Esophagus squamous epithelium (tissue), 5 donors: Measurements from ENCODE around the gene PARVA. TPM values are rescaled to one million over a fixed set of nuclear protein-coding genes. Genes with fewer than 3 reads are reported as not detected.
A peak's percentile ranks its signal among the peaks of the same experiment; 100 is the strongest.

Experiments
- DNase-seq: peaks from one replicate; lab custom pipeline; 2025; lab: John Stamatoyannopoulos, UW
- H3K27ac ChIP-seq, 4 donors: fragments of 200-600 bp; sonication (generic); one replicate each; pipeline ENCODE4 v1.5.1; 2016 to 2019; ENCODE audit warnings: mild to moderate bottlenecking in 1 of 4
- H3K27me3 ChIP-seq, 4 donors: fragments of 200-600 bp; sonication (generic); 1 replicate in 3 of 4; 2 replicates in 1 of 4; pipeline versions ENCODE4 v1.5.1 to v1.6.0; 2017 to 2021; ENCODE audit warnings: antibody characterized with exemption in 1 of 4
- H3K36me3 ChIP-seq, 3 donors: fragments of 200-600 bp; sonication (generic); one replicate each; pipeline ENCODE4 v1.5.1; 2016 to 2019
- H3K4me1 ChIP-seq, 3 donors: fragments of 200-600 bp; sonication (generic); one replicate each; pipeline ENCODE4 v1.5.1; 2017 to 2019
- H3K4me3 ChIP-seq, 4 donors: fragments of 200-600 bp; sonication (generic); 1 replicate in 3 of 4; 2 replicates in 1 of 4; pipeline ENCODE4 v1.5.1; 2016 to 2019; ENCODE audit warnings: mild to moderate bottlenecking in 2 of 4, moderate library complexity in 1 of 4
- H3K9me3 ChIP-seq, 3 donors: fragments of 200-600 bp; sonication (generic); one replicate each; pipeline ENCODE4 v1.5.1; 2016 to 2019
- POLR2A ChIP-seq, 4 donors: fragments of 450-650 bp; IDR thresholded peaks; one replicate each; pipeline ENCODE4 v1.6.1; 2017; ENCODE audit warnings: antibody characterized with exemption in 4 of 4, mild to moderate bottlenecking in 4 of 4, moderate library complexity in 3 of 4
- WGBS, 2 donors: methylation state at CpG; one replicate each; pipeline ENCODE4 v1.1.5; 2018; 5-methylcytosine and 5-hydroxymethylcytosine counted together
- intact Hi-C: fragments of 100-400 bp; cut with DNase I; formaldehyde crosslinking; loops from one replicate; pipeline ENCODE4 v1.15.0; 2022
- total RNA-seq, 4 donors: library from RNA; depleted of rRNA; stranded (reverse); fragments of >200 nt; gene quantifications; one replicate each; pipeline ENCODE4 v1.1.0, GENCODE V29; 2016
- TF ChIP-seq, protein P1 (sequence below), 6 experiments: fragments of 450-650 bp in 4 of 6; fragments of 200-600 bp in 2 of 6; sonication (generic) in 2 of 6; IDR thresholded peaks; one replicate each; pipeline ENCODE4 v1.5.1; 2016 to 2019; ENCODE audit warnings: antibody characterized with exemption in 6 of 6, mild to moderate bottlenecking in 4 of 6, moderate library complexity in 4 of 6
- donor health status: DM: yes; HTN: yes; CAD: no.

The PARVA gene
- total RNA-seq, 4 donors from 2014 or later, result 8.6 to 66.9 (median 16.2) TPM

DNA sequence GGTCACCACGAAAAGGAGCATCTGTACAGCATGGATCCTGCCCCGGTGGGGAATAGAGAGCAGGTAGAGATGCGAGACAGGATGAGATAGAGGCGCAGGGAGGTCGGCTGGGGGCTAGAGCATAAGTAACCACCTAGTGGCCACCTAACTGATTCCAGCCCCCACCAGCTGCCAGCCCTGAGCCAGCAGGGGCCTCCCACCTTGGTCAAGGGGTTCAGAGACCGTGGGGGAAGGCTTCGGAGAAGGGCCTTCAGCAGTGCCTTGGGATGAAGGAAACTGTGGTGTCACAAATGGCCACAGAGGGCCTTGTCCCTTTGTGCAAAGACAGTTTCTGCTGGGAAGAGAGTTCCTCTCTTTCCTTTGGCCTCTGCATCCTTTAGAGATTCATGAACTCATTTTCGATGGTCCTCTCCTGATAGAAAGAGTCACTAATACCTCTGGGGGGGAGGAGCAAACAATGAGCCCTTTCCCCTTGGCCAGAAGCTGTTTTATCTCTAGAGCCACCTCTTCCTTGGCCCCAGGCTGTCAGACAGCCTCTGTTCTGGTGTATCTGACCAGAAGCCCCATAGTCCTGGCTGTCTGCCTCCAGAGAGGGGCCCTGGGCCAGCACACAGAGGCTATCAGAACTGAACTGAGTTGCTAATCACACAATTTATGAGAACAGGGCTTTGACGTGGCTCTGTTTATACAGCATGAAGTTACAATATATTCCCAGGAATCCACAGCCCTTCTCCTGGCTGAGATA lies 146.0 kb downstream of the PARVA start:
- Histone ChIP-seq H3K36me3 (peaks cover 0 to 27% (median 0%) of the 10 kb centered on the region in 3 donors), H3K27ac (peak overlapping the region in 1 of 4 donors; percentile 6), H3K27me3 (no peaks in the 10 kb centered on the region), H3K4me3 (no peak overlapping the region), H3K9me3 (no peaks in the 10 kb centered on the region), H3K4me1 (peaks cover 0 to 33% (median 5%) of the 10 kb centered on the region in 3 donors)
- intact Hi-C loops, result no loop called here
- 87 to 93% methylated on average over 7 to 8 of the region's 9 CpGs for WGBS, 2 donors
- DNase-seq, result no peak
- no peak for TF ChIP-seq POLR2A (IDR thresholded peaks at IDR 0.05)
- TF ChIP-seq, protein P1, sequence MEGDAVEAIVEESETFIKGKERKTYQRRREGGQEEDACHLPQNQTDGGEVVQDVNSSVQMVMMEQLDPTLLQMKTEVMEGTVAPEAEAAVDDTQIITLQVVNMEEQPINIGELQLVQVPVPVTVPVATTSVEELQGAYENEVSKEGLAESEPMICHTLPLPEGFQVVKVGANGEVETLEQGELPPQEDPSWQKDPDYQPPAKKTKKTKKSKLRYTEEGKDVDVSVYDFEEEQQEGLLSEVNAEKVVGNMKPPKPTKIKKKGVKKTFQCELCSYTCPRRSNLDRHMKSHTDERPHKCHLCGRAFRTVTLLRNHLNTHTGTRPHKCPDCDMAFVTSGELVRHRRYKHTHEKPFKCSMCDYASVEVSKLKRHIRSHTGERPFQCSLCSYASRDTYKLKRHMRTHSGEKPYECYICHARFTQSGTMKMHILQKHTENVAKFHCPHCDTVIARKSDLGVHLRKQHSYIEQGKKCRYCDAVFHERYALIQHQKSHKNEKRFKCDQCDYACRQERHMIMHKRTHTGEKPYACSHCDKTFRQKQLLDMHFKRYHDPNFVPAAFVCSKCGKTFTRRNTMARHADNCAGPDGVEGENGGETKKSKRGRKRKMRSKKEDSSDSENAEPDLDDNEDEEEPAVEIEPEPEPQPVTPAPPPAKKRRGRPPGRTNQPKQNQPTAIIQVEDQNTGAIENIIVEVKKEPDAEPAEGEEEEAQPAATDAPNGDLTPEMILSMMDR (IDR thresholded peaks at IDR 0.05), result no peak

DNA sequence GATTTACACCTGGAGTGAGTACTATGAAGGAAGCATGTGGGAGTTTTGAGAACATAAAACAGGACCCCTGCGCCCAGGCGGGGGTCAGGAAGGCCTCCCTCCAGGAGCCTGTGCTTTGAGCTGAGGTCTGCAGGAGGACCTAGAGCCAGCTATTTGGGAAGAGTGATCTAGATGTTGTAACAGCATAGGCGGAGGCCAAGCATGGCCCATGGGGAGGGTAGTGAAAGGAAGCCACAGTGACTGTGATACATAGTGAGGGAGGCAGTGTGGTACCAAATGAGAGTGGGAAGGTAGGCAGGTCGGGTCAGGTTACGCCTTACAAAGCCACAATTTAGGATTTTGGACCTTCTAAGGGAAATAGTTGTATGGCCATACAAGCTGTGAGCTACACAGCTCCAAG lies 147.5 kb downstream of the PARVA start:
- TF ChIP-seq, protein P1 (IDR thresholded peaks at IDR 0.05), result no peak
- TF ChIP-seq POLR2A (IDR thresholded peaks at IDR 0.05), result no peak
- no peak for DNase-seq
- Histone ChIP-seq H3K9me3 (no peaks in the 10 kb centered on the region), H3K4me3 (no peak overlapping the region), H3K4me1 (peaks cover 0 to 45% (median 17%) of the 10 kb centered on the region in 3 donors), H3K36me3 (peaks cover 0 to 19% (median 0%) of the 10 kb centered on the region in 3 donors), H3K27ac (peak overlapping the region in 1 of 4 donors; percentile 7), H3K27me3 (no peaks in the 10 kb centered on the region)
- intact Hi-C loops, result no loop called here
- WGBS, 2 donors, result 81 to 87% methylated on average over 5 of the region's 5 CpGs

DNA sequence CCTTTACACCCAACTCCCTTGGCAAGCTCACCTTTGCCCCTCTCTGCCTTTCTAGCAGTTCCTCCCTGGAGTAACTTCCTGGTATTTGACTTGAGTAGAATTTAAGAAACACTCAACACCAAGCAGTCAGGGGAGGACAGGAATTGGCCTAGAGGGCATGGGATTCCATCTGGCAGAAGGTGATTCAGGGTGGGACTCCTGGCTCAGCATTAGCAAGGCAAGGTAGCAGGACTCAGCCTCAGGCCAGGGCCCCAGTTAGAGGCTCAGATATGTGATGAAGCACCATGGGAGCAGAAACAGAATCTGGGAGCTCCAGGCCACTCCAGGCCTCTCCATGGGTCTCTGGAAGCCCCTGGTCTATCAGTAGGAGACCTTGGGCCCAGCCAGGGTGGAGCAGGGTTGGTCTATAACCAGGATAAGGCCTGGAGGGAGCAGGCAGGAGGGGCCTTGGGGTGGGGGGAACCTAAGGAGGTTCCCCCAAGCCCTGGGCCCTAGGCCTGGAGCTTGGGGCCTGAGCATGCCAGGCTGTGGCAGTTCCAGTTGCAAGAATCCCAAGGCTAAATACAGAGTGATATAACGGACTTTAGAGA lies 148.2 kb downstream of the PARVA start:
- TF ChIP-seq, protein P1 (IDR thresholded peaks at IDR 0.05), result no peak
- TF ChIP-seq POLR2A (IDR thresholded peaks at IDR 0.05), result no peak
- Histone ChIP-seq H3K36me3 (peaks cover 0 to 19% (median 0%) of the 10 kb centered on the region in 3 donors), H3K27ac (peak overlapping the region in 1 of 4 donors; percentile 7), H3K9me3 (no peaks in the 10 kb centered on the region), H3K4me3 (no peak overlapping the region), H3K4me1 (peaks cover 0 to 51% (median 17%) of the 10 kb centered on the region in 3 donors), H3K27me3 (no peaks in the 10 kb centered on the region)
- WGBS, 2 donors, result 80 to 86% methylated on average over 1 of the region's 1 CpG
- intact Hi-C loops, result no loop called here
- no peak for DNase-seq

DNA sequence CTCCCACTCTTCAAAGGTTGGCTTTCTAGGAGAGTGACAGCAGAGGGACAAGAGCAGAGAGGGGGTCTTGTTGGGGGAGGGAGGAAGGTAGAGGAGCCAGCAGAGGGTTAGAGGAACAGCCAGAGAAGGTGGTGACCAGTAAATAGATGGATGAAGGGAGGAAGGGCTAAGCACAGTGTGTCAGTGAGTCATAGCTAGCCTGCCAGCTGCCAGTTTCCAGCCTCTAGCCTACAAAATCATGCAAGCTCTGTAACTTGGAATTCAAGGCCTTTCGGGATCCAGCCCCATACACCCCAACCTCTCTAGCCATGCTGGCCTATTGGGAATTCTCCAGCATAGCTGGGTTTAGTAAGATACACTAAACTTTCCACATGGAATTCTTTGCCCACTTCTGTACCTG lies 149.4 kb downstream of the PARVA start:
- intact Hi-C loops, result no loop called here
- Histone ChIP-seq H3K4me1 (peaks cover 0 to 59% (median 17%) of the 10 kb centered on the region in 3 donors), H3K36me3 (peaks cover 0 to 24% (median 0%) of the 10 kb centered on the region in 3 donors), H3K27me3 (no peaks in the 10 kb centered on the region), H3K27ac (no peak overlapping the region), H3K9me3 (no peaks in the 10 kb centered on the region), H3K4me3 (no peak overlapping the region)
- 23 to 40% methylated on average over 1 of the region's 1 CpG for WGBS, 2 donors
- TF ChIP-seq, protein P1 (IDR thresholded peaks at IDR 0.05), result no peak
- TF ChIP-seq POLR2A (IDR thresholded peaks at IDR 0.05), result no peak
- DNase-seq, result no peak

DNA sequence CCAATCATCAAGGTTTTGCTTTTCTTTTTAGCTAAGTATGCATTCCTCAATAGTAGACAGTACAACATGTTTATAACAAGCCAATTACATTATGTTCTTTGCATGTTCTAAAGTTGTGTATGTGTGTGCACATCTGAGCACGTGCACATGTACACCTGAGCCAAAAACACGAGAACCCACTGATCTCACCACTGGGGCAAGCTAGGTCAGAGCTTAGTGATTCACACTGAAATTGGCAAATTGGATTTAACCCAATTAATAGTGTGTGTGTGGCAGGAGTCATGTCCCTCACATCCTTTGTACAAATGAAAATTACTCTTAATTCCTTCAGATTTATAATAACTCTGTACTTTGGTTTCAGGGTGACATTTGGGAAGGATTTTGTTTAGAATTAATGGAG lies 151.1 kb downstream of the PARVA start:
- TF ChIP-seq, protein P1 (IDR thresholded peaks at IDR 0.05), result no peak
- Histone ChIP-seq H3K36me3 (peaks cover 0 to 36% (median 0%) of the 10 kb centered on the region in 3 donors), H3K9me3 (no peaks in the 10 kb centered on the region), H3K4me3 (no peak overlapping the region), H3K4me1 (peaks cover 0 to 62% (median 17%) of the 10 kb centered on the region in 3 donors), H3K27ac (peak overlapping the region in 2 of 4 donors; percentile 18 to 40), H3K27me3 (no peaks in the 10 kb centered on the region)
- intact Hi-C loops, result no loop called here
- 32 to 52% methylated on average over 2 of the region's 2 CpGs for WGBS, 2 donors
- DNase-seq, result no peak
